Measurements from ENCODE around the gene RPAP3.

The RPAP3 gene

DNA sequence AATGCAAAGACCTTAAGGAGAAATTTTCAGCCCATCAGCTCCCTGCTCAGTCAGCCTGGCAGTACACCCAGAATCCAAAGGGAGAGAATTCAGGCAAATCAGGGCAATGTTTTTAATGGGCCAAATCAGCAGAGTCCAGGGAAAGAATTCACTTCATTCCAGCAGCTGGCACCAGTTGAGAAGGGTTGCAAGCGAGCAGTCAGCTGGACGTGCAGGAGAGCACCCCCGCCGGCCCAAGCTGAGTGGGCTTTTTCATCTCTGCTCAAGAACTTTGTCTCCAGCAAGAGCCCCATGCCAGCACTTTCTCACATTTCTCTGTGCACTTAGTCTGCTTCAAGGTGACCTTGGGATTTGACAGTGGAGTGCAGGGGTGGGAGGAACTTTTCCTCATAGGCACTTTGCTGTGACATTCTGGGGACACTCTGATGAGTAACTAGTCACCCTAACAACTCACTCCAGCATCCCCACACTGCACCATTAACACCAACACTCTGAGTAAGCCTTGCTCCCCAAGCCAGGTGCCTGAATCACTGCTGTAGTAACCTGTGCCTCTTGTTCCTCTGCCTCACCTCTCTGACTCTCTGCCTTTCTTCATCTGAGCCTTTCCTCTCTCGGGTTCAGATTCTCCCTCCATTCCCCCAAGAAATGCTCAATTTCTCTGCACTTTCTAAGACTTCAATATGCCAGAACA, 17.3 kb upstream of the RPAP3 start:
- H3K9ac ChIP-seq (ENCODE audit: low read length in 5 of 5): no peak overlapping the region
- H3K36me3 ChIP-seq (ENCODE audit: control insufficient read depth in 5 of 5, insufficient read depth in 5 of 5, low read length in 5 of 5): peaks cover 0 to 10% (median 0%) of the 10 kb centered on the region in 5 donors
- no peak overlapping the region for H3K4me3 ChIP-seq (ENCODE audit: low read depth in 1 of 5, low read length in 5 of 5)
- no peak overlapping the region for H3K27ac ChIP-seq (ENCODE audit: low read depth, low read length)
- H3K27me3 ChIP-seq (ENCODE audit: control insufficient read depth in 5 of 5, insufficient read depth in 4 of 5, low read length in 5 of 5): no peaks in the 10 kb centered on the region
- H3K4me1 ChIP-seq (ENCODE audit: control insufficient read depth in 5 of 5, insufficient read depth in 5 of 5, low read length in 5 of 5): peaks cover 2 to 17% (median 16%) of the 10 kb centered on the region in 5 donors
- H3K9me3 ChIP-seq (ENCODE audit: control insufficient read depth in 5 of 5, low read length in 5 of 5): no peaks in the 10 kb centered on the region

DNA sequence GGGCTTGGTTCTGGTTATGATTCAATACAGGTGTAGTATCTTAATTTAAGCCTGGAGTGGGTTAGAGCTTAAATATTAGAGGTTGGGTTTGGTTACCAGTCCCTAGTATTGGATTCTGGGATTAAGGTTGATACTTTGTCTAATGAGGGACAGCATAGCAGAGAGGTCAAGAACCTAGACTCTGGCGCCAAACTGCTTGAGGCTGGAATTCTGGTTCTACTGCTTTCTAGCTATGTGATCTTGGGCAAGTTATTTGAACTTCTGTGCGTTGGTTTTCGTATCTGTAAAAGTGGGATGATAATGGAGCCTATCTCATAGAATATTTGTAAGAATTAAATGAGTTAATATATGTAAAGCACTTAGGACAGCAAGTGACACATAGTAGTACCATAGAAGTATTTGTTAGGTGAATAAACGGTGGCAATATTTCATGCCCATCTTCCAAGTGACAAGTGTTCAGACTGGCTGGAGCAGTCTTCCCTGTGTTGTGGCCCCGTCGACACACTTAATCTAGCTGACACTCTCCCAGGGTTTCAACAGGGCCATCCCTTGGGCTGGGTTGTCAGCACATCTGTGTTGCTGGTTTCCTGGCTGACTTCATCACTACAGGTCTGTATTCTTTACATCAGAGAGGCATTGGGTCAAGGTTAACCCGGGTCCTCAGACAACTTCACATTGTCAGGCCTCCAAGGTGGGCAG, 16.5 kb upstream of the RPAP3 start:
- Histone ChIP-seq H3K9ac (ENCODE audit: low read length in 5 of 5) (no peak overlapping the region), H3K36me3 (ENCODE audit: control insufficient read depth in 5 of 5, insufficient read depth in 5 of 5, low read length in 5 of 5) (peaks cover 0 to 10% (median 0%) of the 10 kb centered on the region in 5 donors), H3K4me3 (ENCODE audit: low read depth in 1 of 5, low read length in 5 of 5) (no peak overlapping the region), H3K9me3 (ENCODE audit: control insufficient read depth in 5 of 5, low read length in 5 of 5) (no peaks in the 10 kb centered on the region), H3K4me1 (ENCODE audit: control insufficient read depth in 5 of 5, insufficient read depth in 5 of 5, low read length in 5 of 5) (peaks cover 6 to 25% (median 24%) of the 10 kb centered on the region in 5 donors), H3K27ac (ENCODE audit: low read depth, low read length) (no peak overlapping the region), H3K27me3 (ENCODE audit: control insufficient read depth in 5 of 5, insufficient read depth in 4 of 5, low read length in 5 of 5) (no peaks in the 10 kb centered on the region)

DNA sequence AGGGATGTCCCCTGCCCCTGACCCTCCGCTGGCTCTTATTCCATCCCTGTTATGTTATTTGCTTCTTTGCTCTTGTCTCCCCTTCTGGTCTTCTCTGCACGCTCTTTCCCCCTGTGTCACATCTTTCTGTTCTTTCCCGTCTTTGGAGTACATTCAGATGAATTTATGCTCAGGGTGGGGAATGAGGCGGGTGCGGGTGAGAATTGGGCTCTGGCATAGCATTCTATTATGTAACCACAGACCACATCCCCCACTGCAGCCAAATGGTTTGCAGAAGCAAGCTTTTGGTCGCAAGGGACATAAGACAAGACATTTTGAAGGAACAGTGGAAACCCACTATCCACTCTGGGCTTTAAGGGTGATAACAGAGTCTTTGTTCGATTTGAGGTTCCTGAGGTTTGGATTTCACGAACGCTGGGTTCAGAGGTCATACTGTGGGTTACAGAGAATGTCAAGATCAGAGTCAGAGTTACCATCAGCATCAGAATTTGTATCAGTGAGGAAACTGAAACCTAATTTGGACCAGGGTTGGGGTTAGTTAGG, 15.7 kb upstream of the RPAP3 start:
- H3K9me3 ChIP-seq (ENCODE audit: control insufficient read depth in 5 of 5, low read length in 5 of 5): no peaks in the 10 kb centered on the region
- no peak overlapping the region for H3K4me3 ChIP-seq (ENCODE audit: low read depth in 1 of 5, low read length in 5 of 5)
- H3K9ac ChIP-seq (ENCODE audit: low read length in 5 of 5): no peak overlapping the region
- peaks cover 0 to 10% (median 0%) of the 10 kb centered on the region in 5 donors for H3K36me3 ChIP-seq (ENCODE audit: control insufficient read depth in 5 of 5, insufficient read depth in 5 of 5, low read length in 5 of 5)
- H3K27ac ChIP-seq (ENCODE audit: low read depth, low read length): no peak overlapping the region
- H3K4me1 ChIP-seq (ENCODE audit: control insufficient read depth in 5 of 5, insufficient read depth in 5 of 5, low read length in 5 of 5): peaks cover 9 to 33% (median 32%) of the 10 kb centered on the region in 5 donors
- H3K27me3 ChIP-seq (ENCODE audit: control insufficient read depth in 5 of 5, insufficient read depth in 4 of 5, low read length in 5 of 5): no peaks in the 10 kb centered on the region

DNA sequence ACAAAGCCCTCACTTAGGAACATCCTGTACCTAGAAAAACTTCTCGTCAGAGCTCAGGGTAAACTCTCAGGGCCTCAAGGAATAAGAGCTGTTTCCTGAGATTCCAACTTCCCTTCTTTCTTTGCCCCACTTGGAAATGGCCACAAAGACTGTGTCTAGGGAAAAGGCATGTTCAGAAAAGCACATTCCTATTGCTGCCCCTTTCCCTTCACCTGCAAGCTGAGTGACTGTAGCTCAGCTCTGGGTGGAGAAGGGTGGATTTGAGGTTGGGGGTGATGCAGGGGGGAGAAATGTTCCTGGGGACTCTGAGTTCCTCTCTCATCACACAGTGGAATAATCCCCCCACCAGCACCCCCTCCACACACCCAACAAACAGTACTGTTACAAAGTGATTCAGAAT, 12.7 kb upstream of the RPAP3 start:
- Histone ChIP-seq H3K27ac (ENCODE audit: low read depth, low read length) (peak overlapping the region; percentile 76), H3K9me3 (ENCODE audit: control insufficient read depth in 5 of 5, low read length in 5 of 5) (no peaks in the 10 kb centered on the region), H3K4me1 (ENCODE audit: control insufficient read depth in 5 of 5, insufficient read depth in 5 of 5, low read length in 5 of 5) (peaks cover 16 to 47% (median 45%) of the 10 kb centered on the region in 5 donors), H3K36me3 (ENCODE audit: control insufficient read depth in 5 of 5, insufficient read depth in 5 of 5, low read length in 5 of 5) (peaks cover 0 to 5% (median 0%) of the 10 kb centered on the region in 5 donors), H3K9ac (ENCODE audit: low read length in 5 of 5) (peak overlapping the region in 1 of 5 donors; percentile 33), H3K27me3 (ENCODE audit: control insufficient read depth in 5 of 5, insufficient read depth in 4 of 5, low read length in 5 of 5) (no peaks in the 10 kb centered on the region), H3K4me3 (ENCODE audit: low read depth in 1 of 5, low read length in 5 of 5) (no peak overlapping the region)

DNA sequence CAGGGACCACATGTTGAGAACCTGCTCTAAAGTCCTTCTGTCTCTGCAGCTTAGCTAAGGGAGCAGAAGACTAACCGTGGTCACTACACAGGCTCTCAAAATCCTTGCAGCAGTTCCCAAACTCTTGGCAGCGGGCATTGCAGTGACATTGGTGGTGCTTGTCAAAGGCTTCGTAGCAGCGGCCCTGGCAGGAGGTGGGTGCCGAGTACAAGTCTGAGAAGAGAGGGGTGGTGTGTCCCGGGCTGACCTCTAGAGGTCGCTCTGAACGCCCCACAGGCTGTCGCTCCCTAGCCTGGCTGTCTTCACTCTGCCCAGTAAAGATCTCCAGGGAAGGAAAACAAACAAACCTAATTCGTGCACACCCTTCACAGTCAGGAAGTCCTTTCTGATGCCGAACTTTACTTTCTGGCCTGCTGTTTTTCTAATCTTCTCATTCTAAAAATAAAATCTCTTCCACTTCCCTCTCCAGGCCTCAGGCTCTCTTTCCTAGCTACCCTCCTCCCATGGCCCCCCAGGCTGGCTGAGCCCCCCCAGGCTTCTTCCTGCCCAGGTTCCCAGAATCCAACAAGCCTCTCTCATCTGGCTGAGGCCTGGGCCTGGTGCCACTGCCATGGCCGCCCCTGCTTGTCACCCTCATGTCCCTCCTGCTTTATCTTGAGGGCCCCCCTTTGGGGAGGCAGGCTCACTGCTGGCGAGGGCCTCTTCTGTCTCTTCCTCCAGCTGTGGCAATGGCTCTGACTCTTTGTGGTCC, 11.8 kb upstream of the RPAP3 start:
- Histone ChIP-seq H3K36me3 (ENCODE audit: control insufficient read depth in 5 of 5, insufficient read depth in 5 of 5, low read length in 5 of 5) (peaks cover 0 to 4% (median 0%) of the 10 kb centered on the region in 5 donors), H3K4me3 (ENCODE audit: low read depth in 1 of 5, low read length in 5 of 5) (peak overlapping the region in 1 of 5 donors; percentile 4), H3K4me1 (ENCODE audit: control insufficient read depth in 5 of 5, insufficient read depth in 5 of 5, low read length in 5 of 5) (peaks cover 16 to 47% (median 45%) of the 10 kb centered on the region in 5 donors), H3K27me3 (ENCODE audit: control insufficient read depth in 5 of 5, insufficient read depth in 4 of 5, low read length in 5 of 5) (no peaks in the 10 kb centered on the region), H3K9me3 (ENCODE audit: control insufficient read depth in 5 of 5, low read length in 5 of 5) (no peaks in the 10 kb centered on the region), H3K27ac (ENCODE audit: low read depth, low read length) (peak overlapping the region; percentile 76), H3K9ac (ENCODE audit: low read length in 5 of 5) (peak overlapping the region in 3 of 5 donors; percentile 22 to 53 (median 33))

DNA sequence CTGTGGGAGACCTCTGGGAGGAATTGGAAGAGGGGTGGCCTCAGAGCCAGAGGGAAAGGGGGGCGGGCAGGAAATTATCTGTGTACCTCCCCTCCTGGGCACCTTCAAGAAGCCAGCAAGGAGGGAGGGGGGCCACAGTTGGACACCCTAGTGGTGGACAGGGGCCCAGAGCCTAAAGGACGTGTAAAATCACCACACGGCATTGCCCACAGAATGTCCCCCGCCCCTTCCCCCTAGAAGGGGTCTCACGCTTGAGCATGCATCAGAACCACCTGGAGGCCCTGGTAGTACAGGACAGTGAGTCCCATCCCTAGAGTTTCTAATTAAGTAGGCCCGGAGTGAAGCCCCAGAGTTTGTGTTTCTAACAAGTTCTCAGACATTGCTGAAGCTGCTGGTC, 11.2 kb upstream of the RPAP3 start:
- Histone ChIP-seq H3K36me3 (ENCODE audit: control insufficient read depth in 5 of 5, insufficient read depth in 5 of 5, low read length in 5 of 5) (peaks cover 0 to 4% (median 0%) of the 10 kb centered on the region in 5 donors), H3K9me3 (ENCODE audit: control insufficient read depth in 5 of 5, low read length in 5 of 5) (no peaks in the 10 kb centered on the region), H3K4me1 (ENCODE audit: control insufficient read depth in 5 of 5, insufficient read depth in 5 of 5, low read length in 5 of 5) (peaks cover 16 to 47% (median 45%) of the 10 kb centered on the region in 5 donors), H3K27ac (ENCODE audit: low read depth, low read length) (peak overlapping the region; percentile 52), H3K9ac (ENCODE audit: low read length in 5 of 5) (peak overlapping the region in 1 of 5 donors; percentile 6), H3K27me3 (ENCODE audit: control insufficient read depth in 5 of 5, insufficient read depth in 4 of 5, low read length in 5 of 5) (no peaks in the 10 kb centered on the region), H3K4me3 (ENCODE audit: low read depth in 1 of 5, low read length in 5 of 5) (peak overlapping the region in 1 of 5 donors; percentile 4)

DNA sequence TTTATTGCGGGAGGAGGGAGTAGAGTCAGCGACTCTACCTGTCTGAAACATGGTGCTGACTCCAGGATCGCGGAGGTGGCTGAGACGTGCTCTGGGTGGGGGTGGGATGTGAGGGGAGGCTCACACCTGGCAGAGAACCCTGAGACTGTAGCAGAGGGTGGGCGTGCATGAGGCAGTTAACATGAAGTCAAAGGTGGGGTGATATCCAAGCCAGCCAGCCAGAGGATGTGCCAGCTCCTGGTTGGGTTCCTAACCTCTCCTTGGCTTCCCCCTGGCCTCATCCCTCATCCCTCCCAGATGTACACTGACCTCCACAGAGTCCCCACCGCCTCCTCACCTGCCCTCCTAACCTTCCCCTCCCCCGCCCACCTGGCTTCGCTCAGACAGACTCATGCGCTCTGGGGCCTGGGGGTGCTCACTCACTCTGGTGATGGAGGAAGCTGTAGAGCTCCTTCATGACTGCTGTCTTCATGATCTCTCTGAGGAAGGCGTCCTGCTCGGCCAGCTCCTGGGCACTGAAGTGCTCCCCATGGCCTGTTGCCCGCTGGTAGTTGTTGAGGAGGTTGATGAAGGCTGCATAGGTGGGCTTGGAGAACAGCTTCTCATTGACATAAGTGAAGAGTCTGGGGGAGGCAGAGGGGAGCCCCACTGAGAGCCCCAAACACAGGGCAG, 10.2 kb upstream of the RPAP3 start:
- H3K27ac ChIP-seq (ENCODE audit: low read depth, low read length): no peak overlapping the region
- peak overlapping the region in 3 of 5 donors; percentile 24 to 62 (median 27) for H3K4me3 ChIP-seq (ENCODE audit: low read depth in 1 of 5, low read length in 5 of 5)
- H3K9me3 ChIP-seq (ENCODE audit: control insufficient read depth in 5 of 5, low read length in 5 of 5): no peaks in the 10 kb centered on the region
- no peaks in the 10 kb centered on the region for H3K27me3 ChIP-seq (ENCODE audit: control insufficient read depth in 5 of 5, insufficient read depth in 4 of 5, low read length in 5 of 5)
- H3K9ac ChIP-seq (ENCODE audit: low read length in 5 of 5): peak overlapping the region in 1 of 5 donors; percentile 22
- H3K4me1 ChIP-seq (ENCODE audit: control insufficient read depth in 5 of 5, insufficient read depth in 5 of 5, low read length in 5 of 5): peaks cover 16 to 47% (median 45%) of the 10 kb centered on the region in 5 donors
- peaks cover 0 to 4% (median 0%) of the 10 kb centered on the region in 5 donors for H3K36me3 ChIP-seq (ENCODE audit: control insufficient read depth in 5 of 5, insufficient read depth in 5 of 5, low read length in 5 of 5)

DNA sequence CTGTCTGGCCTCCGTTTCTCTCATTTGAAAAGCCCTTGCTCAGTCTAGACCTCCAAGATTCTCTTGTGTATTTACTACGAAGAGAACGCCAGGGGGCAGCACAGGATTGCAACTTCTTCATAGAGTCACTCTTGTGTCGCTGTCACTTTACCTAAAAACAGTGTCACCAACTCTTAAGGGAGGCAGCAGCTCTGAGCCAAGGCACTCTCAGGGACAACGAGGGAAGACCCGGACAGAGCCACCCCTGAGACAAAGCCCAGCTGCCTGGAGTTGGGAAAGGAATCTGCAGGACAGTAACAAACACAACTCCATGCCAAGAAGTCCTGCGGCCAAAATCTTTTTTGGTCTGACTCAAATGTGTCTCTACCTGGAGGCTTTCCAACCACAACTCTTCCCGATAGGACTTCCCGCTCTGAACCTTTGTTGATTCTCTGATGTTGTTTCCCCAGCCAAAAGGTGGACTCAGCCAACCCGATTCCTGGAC, 9.6 kb upstream of the RPAP3 start:
- H3K4me1 ChIP-seq (ENCODE audit: control insufficient read depth in 5 of 5, insufficient read depth in 5 of 5, low read length in 5 of 5): peaks cover 16 to 47% (median 45%) of the 10 kb centered on the region in 5 donors
- H3K9ac ChIP-seq (ENCODE audit: low read length in 5 of 5): peak overlapping the region in 1 of 5 donors; percentile 59
- H3K4me3 ChIP-seq (ENCODE audit: low read depth in 1 of 5, low read length in 5 of 5): peak overlapping the region in 4 of 5 donors; percentile 24 to 62 (median 29)

DNA sequence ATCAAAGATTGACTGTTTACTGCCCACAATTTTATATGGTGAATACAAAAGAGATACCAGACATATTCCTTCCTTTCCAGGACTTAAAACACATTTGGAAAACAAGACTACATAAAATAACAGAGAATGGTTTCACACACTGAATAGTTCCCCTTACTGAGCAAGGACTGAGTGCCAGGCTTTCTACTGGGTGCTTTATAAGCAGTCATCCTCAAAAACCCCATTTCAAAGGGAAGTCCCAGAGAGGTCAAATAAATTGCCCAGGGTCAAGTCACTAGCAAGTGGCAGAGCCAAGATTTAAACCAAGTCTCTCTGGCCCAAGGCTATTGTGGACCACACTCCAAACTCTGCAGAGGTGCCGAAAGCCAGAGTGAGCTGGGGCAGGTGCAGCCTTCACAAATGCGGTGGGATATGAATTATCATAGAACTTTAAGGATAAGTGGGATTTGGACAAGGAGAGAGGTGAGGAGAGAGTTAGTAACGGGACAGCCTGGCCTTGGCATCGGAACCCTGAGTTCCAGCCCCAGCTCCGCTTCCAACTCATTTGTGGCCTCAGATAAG, 9.1 kb upstream of the RPAP3 start:
- peak overlapping the region in 1 of 5 donors; percentile 62 for H3K4me3 ChIP-seq (ENCODE audit: low read depth in 1 of 5, low read length in 5 of 5)
- no peaks in the 10 kb centered on the region for H3K9me3 ChIP-seq (ENCODE audit: control insufficient read depth in 5 of 5, low read length in 5 of 5)
- peaks cover 16 to 52% (median 47%) of the 10 kb centered on the region in 5 donors for H3K4me1 ChIP-seq (ENCODE audit: control insufficient read depth in 5 of 5, insufficient read depth in 5 of 5, low read length in 5 of 5)
- no peak overlapping the region for H3K9ac ChIP-seq (ENCODE audit: low read length in 5 of 5)
- H3K27me3 ChIP-seq (ENCODE audit: control insufficient read depth in 5 of 5, insufficient read depth in 4 of 5, low read length in 5 of 5): no peaks in the 10 kb centered on the region
- peaks cover 0 to 2% (median 0%) of the 10 kb centered on the region in 5 donors for H3K36me3 ChIP-seq (ENCODE audit: control insufficient read depth in 5 of 5, insufficient read depth in 5 of 5, low read length in 5 of 5)
- no peak overlapping the region for H3K27ac ChIP-seq (ENCODE audit: low read depth, low read length)

More for the DNA sequence above, 9.6 kb upstream of the RPAP3 start:
- Histone ChIP-seq H3K27me3 (ENCODE audit: control insufficient read depth in 5 of 5, insufficient read depth in 4 of 5, low read length in 5 of 5) (no peaks in the 10 kb centered on the region), H3K9me3 (ENCODE audit: control insufficient read depth in 5 of 5, low read length in 5 of 5) (no peaks in the 10 kb centered on the region), H3K36me3 (ENCODE audit: control insufficient read depth in 5 of 5, insufficient read depth in 5 of 5, low read length in 5 of 5) (peaks cover 0 to 4% (median 0%) of the 10 kb centered on the region in 5 donors), H3K27ac (ENCODE audit: low read depth, low read length) (no peak overlapping the region)

All from subcutaneous abdominal adipose tissue (tissue), 5 donors.